Muscle layer of colon (tissue), 2 donors: ENCODE data around the gene CELSR1.
"Not testable (repeated sequence)": the region's sequence is repeated elsewhere in the genome, so short reads cannot be mapped to it uniquely, and the experiment has no call there.

Experiments used
- H3K27ac ChIP-seq: one replicate; pipeline ENCODE4 v1.7.0; 2013; ENCODE audit warnings: low read depth, mild to moderate bottlenecking, low read length, moderate library complexity
- H3K27me3 ChIP-seq, 2 donors: one replicate each; pipeline ENCODE4 v1.7.0; 2013; ENCODE audit warnings: low read length in 2 of 2, mild to moderate bottlenecking in 2 of 2; ENCODE audit not compliant: insufficient read depth in 2 of 2, control insufficient read depth in 1 of 2
- H3K36me3 ChIP-seq: one replicate; pipeline ENCODE4 v1.7.0; 2013; ENCODE audit warnings: mild to moderate bottlenecking, low read length; ENCODE audit not compliant: insufficient read depth
- H3K4me1 ChIP-seq: one replicate; pipeline ENCODE4 v1.7.0; 2013; ENCODE audit warnings: mild to moderate bottlenecking, low read length; ENCODE audit not compliant: insufficient read depth
- H3K4me3 ChIP-seq, 2 donors: one replicate each; pipeline ENCODE4 v1.7.0; 2013; ENCODE audit warnings: low read length in 2 of 2, low read depth in 1 of 2, mild to moderate bottlenecking in 1 of 2, moderate library complexity in 1 of 2
- H3K9ac ChIP-seq: one replicate; pipeline ENCODE4 v1.7.0; 2013; ENCODE audit warnings: low read length
- H3K9me3 ChIP-seq: one replicate; pipeline ENCODE4 v1.7.0; 2013; ENCODE audit warnings: mild to moderate bottlenecking, low read length
- donor health status: abdominal sarcoma.
- donor health status: Adenocarcinoma of cecum.

Gene CELSR1

GRCh38 chr22:46519377-46519776, 18.0 kb downstream of the CELSR1 start:
- no peak overlapping the region for H3K4me3 ChIP-seq
- no peaks in the 10 kb centered on the region for H3K4me1 ChIP-seq
- no peaks in the 10 kb centered on the region for H3K9me3 ChIP-seq
- no peaks in the 10 kb centered on the region for H3K36me3 ChIP-seq
- no peak overlapping the region for H3K9ac ChIP-seq
- no peaks in the 10 kb centered on the region for H3K27me3 ChIP-seq
- no peak overlapping the region for H3K27ac ChIP-seq

DNA sequence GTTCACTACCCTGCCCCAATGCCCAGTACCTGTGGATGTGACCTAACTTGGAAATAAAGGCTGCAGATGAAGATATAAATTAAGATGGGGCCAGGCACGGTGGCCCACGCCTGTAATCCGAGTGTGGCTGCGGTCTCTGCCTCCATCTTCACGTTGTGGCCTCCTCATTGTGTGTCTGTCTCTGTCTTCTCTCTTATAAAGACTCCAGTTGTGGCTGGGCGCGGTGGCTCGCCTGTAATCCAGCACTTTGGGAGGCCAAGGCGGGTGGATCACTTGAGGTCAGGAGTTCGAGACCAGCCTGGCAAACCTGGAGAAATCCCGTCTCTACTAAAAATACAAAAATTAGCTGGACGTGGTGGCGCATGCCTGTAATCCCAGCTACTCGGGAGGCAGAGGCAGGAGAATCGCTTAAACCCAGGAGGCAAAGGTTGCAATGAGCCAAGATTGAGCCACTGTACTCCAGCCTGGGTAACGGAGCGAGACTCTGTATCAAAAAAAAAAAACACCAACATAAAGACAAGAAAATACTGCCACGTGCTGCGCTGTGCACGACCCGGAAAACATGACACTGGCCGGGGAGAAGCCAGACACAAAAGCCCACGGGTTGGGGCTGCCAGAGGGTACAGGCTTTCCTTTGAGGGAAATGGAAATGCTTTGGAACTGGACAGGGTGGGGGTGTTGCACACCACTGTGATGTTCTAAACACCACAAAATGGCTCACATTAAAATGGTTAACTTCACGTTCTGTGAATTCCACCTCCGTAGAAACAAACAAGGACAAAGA, 18.7 kb downstream of the CELSR1 start:
- Histone ChIP-seq H3K27ac (no peak overlapping the region), H3K4me3 (no peak overlapping the region), H3K27me3 (no peaks in the 10 kb centered on the region), H3K9ac (no peak overlapping the region), H3K4me1 (no peaks in the 10 kb centered on the region), H3K36me3 (no peaks in the 10 kb centered on the region), H3K9me3 (no peaks in the 10 kb centered on the region)

DNA sequence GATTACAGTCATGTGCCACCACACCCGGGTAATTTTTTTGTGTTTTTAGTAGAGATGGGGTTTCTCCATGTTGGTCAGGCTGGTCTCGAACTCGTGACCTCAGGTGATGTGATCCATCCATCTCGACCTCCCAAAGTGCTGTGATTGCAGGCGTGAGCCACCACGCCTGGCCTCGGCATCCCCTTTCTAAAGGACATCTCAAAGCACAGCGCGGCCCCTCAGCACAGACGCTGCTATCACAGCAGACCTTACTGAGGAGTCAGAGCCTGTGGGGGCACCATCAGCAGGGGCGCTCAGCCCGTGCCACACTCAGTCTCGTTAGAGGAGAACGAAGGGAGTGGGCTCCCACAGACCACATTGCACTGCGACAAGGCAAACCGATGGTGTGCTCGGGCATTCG, 19.4 kb downstream of the CELSR1 start:
- Histone ChIP-seq H3K27ac (no peak overlapping the region), H3K9ac (no peak overlapping the region), H3K4me3 (no peak overlapping the region), H3K9me3 (no peaks in the 10 kb centered on the region), H3K4me1 (no peaks in the 10 kb centered on the region), H3K36me3 (no peaks in the 10 kb centered on the region), H3K27me3 (no peaks in the 10 kb centered on the region)

- H3K27ac ChIP-seq: no peak overlapping the region
- no peaks in the 10 kb centered on the region for H3K27me3 ChIP-seq
- H3K36me3 ChIP-seq: no peaks in the 10 kb centered on the region
- no peak overlapping the region for H3K9ac ChIP-seq
- no peaks in the 10 kb centered on the region for H3K9me3 ChIP-seq
- H3K4me1 ChIP-seq: no peaks in the 10 kb centered on the region
- H3K4me3 ChIP-seq: no peak overlapping the region
Measured at GRCh38 chr22:46517255-46517761, 20.1 kb downstream of the CELSR1 start.

GRCh38 chr22:46516638-46517037, 20.8 kb downstream of the CELSR1 start:
- no peaks in the 10 kb centered on the region for H3K9me3 ChIP-seq
- no peaks in the 10 kb centered on the region for H3K27me3 ChIP-seq
- no peak overlapping the region for H3K4me3 ChIP-seq
- no peaks in the 10 kb centered on the region for H3K36me3 ChIP-seq
- no peak overlapping the region for H3K27ac ChIP-seq
- H3K9ac ChIP-seq: no peak overlapping the region
- no peaks in the 10 kb centered on the region for H3K4me1 ChIP-seq

DNA sequence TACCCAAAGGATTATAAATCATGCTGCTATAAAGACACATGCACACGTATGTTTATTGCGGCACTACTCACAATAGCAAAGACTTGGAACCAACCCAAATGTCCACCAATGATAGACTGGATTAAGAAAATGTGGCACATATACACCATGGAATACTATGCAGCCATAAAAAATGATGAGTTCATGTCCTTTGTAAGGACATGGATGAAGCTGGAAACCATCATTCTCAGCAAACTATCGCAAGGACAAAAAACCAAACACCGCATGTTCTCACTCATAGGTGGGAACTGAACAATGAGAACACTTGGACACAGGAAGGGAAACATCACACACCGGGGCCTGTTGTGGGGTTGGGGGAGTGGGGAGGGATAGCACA, 21.3 kb downstream of the CELSR1 start:
- H3K4me1 ChIP-seq, H3K4me3 ChIP-seq, H3K27ac ChIP-seq, H3K36me3 ChIP-seq, H3K27me3 ChIP-seq, H3K9ac ChIP-seq, H3K9me3 ChIP-seq: not testable (repeated sequence)

DNA sequence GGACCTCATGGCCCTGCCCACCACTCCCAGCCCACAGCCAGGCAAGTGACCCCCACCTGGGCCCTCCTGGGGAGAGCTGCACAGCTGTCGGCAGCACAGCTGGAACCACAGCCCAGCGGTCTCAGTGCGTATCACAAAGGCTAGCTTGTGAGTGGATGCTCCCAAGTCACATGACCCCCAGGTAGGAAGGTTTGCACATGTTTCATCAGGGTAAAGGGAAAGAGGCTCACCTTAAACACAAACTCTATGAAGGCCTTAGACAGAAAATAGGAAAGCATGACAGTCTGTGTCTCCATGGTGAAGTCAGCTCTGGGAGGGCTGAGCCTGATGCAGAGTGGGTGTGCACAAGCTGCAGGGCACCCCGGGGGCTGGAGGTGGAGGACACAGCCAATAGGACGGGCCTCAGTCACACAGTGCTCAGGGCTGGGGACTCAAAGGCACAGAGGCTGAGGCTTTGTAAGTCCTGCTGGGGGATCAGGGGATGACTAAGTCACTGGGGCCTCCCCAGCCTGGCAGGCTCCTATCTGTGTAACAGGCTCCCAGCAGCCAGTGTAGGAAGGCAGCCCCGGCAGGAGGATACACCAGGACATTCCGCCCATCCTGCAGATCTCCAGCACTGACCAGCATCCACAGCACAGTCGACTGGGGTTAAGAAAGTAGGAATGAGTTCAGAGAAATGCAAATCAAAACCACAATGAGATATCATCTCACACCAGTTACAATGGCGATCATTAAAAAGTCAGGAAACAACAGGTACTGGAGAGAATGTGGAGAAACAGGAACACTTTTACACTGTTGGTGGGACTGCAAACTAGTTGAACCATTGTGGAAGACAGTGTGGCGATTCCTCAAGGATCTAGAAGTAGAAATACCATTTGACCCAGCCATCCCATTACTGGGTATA, 22.0 kb downstream of the CELSR1 start:
- Histone ChIP-seq H3K4me1 (no peaks in the 10 kb centered on the region), H3K4me3 (no peak overlapping the region), H3K27me3 (no peaks in the 10 kb centered on the region), H3K36me3 (no peaks in the 10 kb centered on the region), H3K9ac (no peak overlapping the region), H3K9me3 (no peaks in the 10 kb centered on the region), H3K27ac (no peak overlapping the region)

- Histone ChIP-seq H3K36me3 (no peaks in the 10 kb centered on the region), H3K27me3 (no peaks in the 10 kb centered on the region), H3K4me1 (no peaks in the 10 kb centered on the region), H3K9me3 (no peaks in the 10 kb centered on the region), H3K4me3 (no peak overlapping the region), H3K27ac (no peak overlapping the region), H3K9ac (no peak overlapping the region)
Measured at GRCh38 chr22:46514592-46515207, 22.7 kb downstream of the CELSR1 start.

DNA sequence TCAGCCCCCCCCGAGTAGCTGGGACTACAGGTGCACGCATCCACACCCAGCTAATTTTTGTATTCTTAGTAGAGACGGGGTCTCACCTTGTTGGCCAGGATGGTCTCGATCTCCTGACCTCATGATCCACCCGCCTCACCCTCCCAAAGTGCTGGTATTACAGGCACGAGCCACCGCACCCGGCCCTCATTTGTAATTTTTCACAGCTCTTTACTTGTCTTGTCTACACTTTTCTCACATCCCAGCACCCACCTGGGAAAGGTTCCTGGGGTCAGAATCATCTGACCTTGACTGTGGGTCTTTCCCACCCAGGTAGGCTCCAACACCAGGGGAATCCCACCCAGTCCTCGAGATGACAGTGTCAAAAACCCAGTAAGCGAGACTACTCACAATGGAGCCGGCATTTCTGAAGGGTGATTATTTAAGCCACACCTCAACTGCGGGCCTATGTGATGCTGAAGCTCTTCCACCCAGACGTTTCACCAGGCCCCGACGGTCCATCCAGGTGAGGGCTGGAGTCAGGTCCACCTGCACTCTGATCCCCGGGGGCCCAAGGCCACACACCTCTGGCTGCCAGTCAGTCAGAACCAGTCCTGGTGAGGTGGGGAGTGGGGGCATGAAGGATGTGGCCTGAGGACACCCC, 23.4 kb downstream of the CELSR1 start:
- Histone ChIP-seq H3K27ac (no peak overlapping the region), H3K9me3 (no peaks in the 10 kb centered on the region)

DNA sequence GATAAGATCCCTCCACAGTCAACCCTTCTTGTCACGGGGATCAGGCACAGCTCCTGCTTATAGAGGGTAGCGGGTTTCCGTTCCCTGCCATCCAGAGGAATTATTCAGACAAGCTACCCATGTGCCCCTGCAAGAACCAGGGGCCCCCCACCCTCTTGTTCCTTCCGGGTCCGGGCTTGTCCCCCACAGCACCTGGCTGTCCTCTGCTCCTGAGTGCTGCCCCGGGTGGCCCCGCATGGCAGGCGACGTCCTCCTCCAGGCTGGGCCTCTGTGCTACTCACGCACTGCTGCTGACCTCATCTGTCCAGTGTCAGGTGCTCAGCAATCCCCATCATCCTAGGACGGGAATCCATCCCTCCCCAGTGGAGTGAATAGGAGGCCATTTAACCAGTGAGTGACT, 24.7 kb downstream of the CELSR1 start:
- no peak overlapping the region for H3K4me3 ChIP-seq
- peaks cover 0 to 4% of the 10 kb centered on the region in 2 donors for H3K27me3 ChIP-seq
- H3K9ac ChIP-seq: no peak overlapping the region
- H3K4me1 ChIP-seq: no peaks in the 10 kb centered on the region
- no peaks in the 10 kb centered on the region for H3K36me3 ChIP-seq
- no peaks in the 10 kb centered on the region for H3K9me3 ChIP-seq
- H3K27ac ChIP-seq: no peak overlapping the region

More for the DNA sequence above, 23.4 kb downstream of the CELSR1 start:
- H3K9ac ChIP-seq: no peak overlapping the region
- peaks cover 0 to 2% of the 10 kb centered on the region in 2 donors for H3K27me3 ChIP-seq
- no peaks in the 10 kb centered on the region for H3K4me1 ChIP-seq
- no peaks in the 10 kb centered on the region for H3K36me3 ChIP-seq
- H3K4me3 ChIP-seq: no peak overlapping the region

DNA sequence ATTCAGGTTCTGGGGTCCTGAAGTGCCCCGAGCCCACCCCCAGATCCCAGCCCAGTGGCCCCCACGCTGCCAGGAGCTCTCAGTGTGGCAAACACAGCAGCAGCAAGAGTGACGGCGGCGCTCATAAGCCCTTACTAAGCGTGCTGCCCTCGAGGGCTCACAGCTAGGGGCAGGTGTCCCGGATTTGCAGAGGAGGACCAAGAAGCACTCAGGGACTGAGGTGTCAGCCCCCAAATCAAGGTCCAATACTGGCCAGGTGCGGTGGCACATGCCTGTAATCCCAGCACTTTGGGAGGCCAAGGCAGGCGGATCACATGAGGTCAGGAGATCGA, 25.4 kb downstream of the CELSR1 start:
- H3K36me3 ChIP-seq: no peaks in the 10 kb centered on the region
- peaks cover 0 to 4% of the 10 kb centered on the region in 2 donors for H3K27me3 ChIP-seq
- no peak overlapping the region for H3K27ac ChIP-seq
- H3K4me3 ChIP-seq: no peak overlapping the region
- H3K4me1 ChIP-seq: no peaks in the 10 kb centered on the region
- no peaks in the 10 kb centered on the region for H3K9me3 ChIP-seq
- no peak overlapping the region for H3K9ac ChIP-seq
